ENCODE data around the gene SULF2. TPM values are rescaled to one million over a fixed set of nuclear protein-coding genes. Genes with fewer than 3 reads are reported as not detected.

SULF2 gene
- total RNA-seq, 4 donors from 2014 or later = 16.5 to 49.4 (median 31.1) TPM

DNA sequence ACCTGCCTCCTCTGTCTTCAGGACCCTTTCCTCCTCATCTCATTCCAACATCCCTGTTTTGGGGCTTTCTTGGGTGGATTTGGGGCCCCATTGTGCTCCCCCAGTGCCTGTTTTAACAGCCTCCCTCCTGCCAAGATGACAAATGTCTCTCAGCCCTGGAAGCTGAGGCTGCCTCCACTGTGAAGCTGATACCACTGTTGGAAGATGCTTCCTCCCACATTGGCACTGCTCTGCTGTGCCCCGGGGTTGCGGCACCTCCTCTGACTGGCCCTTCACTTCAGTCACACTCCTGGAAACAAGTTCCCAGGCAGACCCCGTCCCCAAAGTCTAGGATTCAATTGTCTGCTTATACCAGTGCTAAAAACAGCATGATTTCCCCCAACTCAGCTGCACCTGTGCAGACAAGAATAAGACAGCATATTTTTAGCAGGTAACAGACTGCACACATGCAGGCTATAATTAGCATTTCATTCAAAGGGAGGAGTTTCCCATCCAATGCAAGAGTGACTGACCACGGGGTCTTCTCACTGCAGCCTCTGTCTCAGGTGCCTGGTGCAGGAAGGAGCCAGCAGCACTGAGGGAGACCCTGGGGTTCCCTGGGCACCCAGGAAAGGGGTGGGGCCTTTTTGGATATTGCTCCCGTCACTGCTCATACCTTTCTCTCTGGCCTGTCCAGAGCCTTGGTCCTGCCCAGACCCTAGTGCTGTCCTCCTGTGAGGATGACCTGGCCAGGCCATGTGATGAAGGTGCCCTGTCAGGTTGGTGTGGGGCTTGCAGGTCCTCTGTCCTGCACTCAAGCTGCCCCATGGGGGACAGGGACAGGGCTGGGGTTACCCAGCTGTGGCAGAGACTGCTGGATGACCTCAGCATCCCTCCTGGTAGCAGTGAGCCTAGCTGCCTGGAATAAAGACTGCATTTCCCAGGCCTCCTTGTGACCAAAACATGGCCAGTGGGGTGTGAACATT, 31.5 kb upstream of the SULF2 start:
- TF ChIP-seq, protein P1, sequence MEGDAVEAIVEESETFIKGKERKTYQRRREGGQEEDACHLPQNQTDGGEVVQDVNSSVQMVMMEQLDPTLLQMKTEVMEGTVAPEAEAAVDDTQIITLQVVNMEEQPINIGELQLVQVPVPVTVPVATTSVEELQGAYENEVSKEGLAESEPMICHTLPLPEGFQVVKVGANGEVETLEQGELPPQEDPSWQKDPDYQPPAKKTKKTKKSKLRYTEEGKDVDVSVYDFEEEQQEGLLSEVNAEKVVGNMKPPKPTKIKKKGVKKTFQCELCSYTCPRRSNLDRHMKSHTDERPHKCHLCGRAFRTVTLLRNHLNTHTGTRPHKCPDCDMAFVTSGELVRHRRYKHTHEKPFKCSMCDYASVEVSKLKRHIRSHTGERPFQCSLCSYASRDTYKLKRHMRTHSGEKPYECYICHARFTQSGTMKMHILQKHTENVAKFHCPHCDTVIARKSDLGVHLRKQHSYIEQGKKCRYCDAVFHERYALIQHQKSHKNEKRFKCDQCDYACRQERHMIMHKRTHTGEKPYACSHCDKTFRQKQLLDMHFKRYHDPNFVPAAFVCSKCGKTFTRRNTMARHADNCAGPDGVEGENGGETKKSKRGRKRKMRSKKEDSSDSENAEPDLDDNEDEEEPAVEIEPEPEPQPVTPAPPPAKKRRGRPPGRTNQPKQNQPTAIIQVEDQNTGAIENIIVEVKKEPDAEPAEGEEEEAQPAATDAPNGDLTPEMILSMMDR (IDR thresholded peaks at IDR 0.05; ENCODE audit: low read depth) = no peak

- TF ChIP-seq, protein P1 (IDR thresholded peaks at IDR 0.05; ENCODE audit: low read depth) = no peak
Observed at GRCh38 chr20:47815866-47816265, 30.6 kb upstream of the SULF2 start.

DNA sequence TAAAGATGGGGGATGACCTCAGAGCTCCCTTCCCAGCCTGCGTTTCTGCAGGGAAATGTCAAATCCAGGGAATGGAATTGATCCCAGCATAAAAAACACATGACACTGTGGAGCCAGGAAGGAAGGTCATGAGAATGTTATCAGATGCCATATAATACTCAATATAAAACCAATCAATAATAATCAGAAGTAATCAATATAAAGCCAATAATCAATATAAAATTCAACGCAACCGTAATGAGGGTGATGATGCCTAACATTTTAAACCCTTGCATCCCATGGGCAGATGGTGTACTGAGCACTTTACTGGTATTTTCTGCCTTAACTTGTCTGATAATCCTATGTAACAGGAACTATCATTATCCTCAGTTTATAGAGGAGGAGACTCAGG, 30.1 kb upstream of the SULF2 start:
- TF ChIP-seq, protein P1 (IDR thresholded peaks at IDR 0.05; ENCODE audit: low read depth) = no peak

DNA sequence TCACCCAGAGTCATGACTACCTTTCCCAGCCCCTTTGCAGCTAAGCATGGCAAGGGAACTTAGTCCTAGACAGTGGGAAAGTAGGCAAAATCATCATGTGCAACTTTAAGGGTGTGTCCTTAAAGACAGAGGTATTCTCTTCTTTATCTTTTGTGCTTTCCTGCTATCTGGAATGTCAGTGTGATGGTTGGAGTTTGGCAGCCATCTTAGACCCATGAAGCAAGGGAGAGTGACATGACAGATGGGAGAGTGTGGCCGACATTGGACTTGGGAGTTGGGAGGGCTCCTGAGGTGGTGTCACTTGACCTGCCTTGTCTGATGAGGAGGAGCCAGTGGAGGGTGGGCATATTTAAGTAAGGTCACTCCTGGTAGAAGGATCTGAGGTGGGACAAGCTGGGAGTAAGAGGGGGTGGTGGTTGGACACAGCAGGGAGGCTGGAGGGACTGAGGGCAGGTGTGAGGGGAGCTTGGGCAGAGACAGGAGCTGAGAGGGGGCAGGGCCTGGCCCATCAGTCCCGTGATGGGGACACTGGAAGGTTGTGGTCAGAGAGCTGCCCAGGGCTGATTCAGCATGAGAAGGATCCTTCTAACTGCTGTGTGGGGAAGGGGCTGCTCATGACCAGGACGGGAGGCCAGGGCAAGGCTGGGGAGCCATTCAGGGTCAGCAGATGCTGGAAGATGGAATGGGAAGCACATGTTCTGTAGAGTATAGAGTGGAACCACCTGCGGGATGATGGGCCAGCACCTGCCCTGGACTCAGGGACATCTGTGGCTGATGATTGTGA, 29.5 kb upstream of the SULF2 start:
- TF ChIP-seq, protein P1 (IDR thresholded peaks at IDR 0.05; ENCODE audit: low read depth) = no peak

DNA sequence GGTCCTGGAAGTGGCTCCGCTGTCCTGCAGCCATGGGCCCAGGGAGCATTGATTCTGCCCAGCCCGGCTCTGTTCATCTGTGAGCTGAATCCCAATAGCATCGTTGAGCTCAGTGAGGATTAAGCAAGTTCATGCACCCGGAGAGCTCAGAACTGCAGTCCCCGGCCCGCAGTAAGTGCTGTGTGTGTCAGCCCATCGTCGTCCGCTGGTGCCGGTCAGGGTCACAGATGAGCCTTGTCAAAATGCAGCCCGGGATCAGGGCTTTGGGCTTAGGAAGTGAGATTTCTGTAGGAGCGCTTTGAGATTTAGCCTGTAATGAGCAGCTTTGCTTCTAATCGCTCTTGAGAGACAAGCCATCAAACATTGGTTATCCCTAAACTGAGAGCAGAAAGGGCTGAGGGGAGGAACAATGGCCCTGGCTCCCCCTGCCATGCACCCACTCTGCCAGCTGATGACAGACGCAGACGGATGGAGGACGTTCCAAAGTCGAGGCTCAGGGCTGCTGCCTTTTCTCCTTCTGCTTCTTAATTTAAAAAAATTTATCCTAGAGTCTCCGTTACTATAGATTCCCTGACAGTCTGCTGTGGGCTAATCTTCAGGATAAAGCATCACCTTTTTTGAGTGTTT, 25.6 kb upstream of the SULF2 start:
- TF ChIP-seq, protein P1 (IDR thresholded peaks at IDR 0.05; ENCODE audit: low read depth) = no peak

- TF ChIP-seq, protein P1 (IDR thresholded peaks at IDR 0.05; ENCODE audit: low read depth) = no peak
Observed at GRCh38 chr20:47810116-47810677, 24.9 kb upstream of the SULF2 start.

All from subcutaneous adipose tissue (tissue), 4 donors.